GM10248 (cell line): Measurements from ENCODE around the gene MS4A12.

Experiments used
- CTCF ChIA-PET: fragments of 300-600 bp; sonication (Branson Sonifier 250); formaldehyde crosslinking; extraction: SDS; loops from one replicate; lab custom pipeline; 2021; ENCODE audit warnings: antibody characterized with exemption; lab: Yijun Ruan, JAX
- POLR2A ChIA-PET: fragments of 350-650 bp; sonication (Branson Sonifier 250); formaldehyde crosslinking; extraction: SDS; loops from one replicate; lab custom pipeline; 2020; ENCODE audit warnings: antibody characterized with exemption; lab: Yijun Ruan, JAX
- DNase-seq: peaks from one replicate; pipeline ENCODE4 v3.0.0; 2012; ENCODE audit errors: extremely low spot score
- TF ChIP-seq, protein P1 (sequence below): IDR thresholded peaks from 2 replicates; pipeline ENCODE4 v1.5.1; 2012; ENCODE audit warnings: mild to moderate bottlenecking, low read depth; ENCODE audit errors: extremely low read depth, missing control alignments, control extremely low read depth

The MS4A12 gene

DNA sequence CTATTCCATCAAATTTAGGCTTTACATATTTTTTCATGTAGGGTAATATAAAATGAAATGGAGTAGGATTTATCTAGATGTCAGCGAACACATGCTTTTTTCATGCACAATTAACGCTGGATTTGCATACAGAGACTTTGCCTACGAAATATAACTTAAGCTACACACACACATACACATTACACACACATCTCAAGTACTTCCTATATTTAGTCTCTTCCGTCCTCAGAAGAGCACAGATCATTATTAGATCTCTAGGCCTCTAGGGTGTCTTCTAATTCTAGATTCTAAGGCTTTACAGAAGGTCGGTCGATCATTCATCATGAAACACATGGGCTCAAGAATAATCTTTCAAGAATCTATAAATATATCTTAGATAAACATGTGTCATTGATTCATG, 18.8 kb downstream of the MS4A12 start:
- TF ChIP-seq, protein P1, sequence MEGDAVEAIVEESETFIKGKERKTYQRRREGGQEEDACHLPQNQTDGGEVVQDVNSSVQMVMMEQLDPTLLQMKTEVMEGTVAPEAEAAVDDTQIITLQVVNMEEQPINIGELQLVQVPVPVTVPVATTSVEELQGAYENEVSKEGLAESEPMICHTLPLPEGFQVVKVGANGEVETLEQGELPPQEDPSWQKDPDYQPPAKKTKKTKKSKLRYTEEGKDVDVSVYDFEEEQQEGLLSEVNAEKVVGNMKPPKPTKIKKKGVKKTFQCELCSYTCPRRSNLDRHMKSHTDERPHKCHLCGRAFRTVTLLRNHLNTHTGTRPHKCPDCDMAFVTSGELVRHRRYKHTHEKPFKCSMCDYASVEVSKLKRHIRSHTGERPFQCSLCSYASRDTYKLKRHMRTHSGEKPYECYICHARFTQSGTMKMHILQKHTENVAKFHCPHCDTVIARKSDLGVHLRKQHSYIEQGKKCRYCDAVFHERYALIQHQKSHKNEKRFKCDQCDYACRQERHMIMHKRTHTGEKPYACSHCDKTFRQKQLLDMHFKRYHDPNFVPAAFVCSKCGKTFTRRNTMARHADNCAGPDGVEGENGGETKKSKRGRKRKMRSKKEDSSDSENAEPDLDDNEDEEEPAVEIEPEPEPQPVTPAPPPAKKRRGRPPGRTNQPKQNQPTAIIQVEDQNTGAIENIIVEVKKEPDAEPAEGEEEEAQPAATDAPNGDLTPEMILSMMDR = no peak
- DNase-seq = no peak
- CTCF ChIA-PET = interaction anchor here (1.0 to 1.1 kb wide), 2 partner anchors 9 to 121 kb away, joined by 3 read pairs; no protein-coding TSS in a partner anchor
- POLR2A ChIA-PET = no interaction called here

DNA sequence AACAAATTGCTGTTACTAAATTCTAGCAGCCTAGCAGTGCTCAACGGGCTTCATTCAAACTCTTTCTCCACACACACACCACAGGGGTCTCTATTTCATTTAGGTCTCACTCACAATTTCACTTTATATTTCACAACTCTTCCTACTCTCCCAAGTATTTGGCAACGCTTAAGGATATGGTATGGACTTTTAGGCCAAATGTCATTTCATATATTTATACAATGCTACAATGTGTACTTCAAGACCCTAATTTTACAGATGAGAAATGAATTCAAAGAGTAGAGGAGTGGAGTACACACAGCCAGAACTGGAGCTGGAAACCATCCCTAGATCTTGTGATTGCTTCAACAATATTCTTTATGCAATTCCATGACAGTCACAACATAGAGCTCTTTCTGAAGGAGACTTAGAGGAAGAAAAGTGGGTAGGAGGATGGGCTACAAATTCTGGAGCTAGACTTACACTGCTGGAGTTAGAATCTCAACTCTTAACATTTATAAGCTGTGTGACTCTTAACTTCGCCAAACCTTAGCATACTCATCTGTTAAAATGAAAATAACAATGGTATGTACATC, 20.2 kb downstream of the MS4A12 start:
- TF ChIP-seq, protein P1 = no peak
- ChIA-PET POLR2A (no interaction called here), CTCF (interaction anchor here (1.1 to 1.3 kb wide), 3 partner anchors 15 to 179 kb away, joined by 3 to 4 read pairs (median 3); no protein-coding TSS in a partner anchor)
- no peak for DNase-seq

DNA sequence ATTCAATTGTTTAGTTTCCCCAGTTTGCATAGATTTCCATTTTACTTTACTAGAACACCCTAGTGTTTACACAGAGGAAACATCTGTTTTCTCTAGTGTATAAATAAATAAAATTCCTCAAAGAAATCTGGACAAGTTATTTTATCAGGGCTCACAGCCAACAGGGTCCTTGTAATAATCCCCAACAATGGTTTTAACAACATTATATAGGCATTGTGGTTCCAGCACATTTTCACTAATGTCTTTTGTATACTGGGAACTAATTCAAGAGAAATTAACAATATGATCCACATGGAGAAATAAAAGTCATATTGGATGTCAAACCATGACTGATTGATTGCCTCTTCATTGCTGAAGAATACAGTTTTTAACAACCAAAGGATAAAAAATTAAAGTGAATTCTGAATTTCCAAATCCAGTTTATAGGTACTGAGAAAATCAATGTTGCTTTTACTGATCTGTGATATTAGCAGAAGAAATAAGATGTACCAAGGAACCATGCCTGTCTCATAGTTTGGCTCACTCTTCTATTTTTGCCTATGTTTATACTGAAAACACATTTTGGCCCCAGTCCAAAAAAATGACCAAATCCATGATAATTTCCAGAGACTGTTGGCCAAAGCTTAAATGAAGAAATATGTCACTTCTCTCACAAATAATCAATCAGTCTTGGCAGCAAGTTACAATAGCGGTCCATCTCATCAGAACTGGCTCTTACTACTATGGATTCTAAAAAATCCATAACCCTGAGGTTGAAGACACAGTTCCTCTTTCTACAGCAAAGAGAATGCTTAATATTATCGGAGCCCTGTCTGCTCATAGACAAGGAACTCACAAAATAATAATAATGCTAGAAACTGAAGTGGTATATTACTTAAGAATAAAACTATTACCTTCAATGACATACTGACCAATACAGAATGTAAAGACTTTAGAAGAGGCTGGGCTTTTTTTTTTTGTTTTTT, 21.2 kb downstream of the MS4A12 start:
- ChIA-PET CTCF (interaction anchor here (1.2 to 1.3 kb wide), 2 partner anchors 14 to 180 kb away, joined by 3 to 4 read pairs; no protein-coding TSS in a partner anchor), POLR2A (interaction anchor here (0.6 kb wide), 1 partner anchor 391 kb away, joined by 5 read pairs; no protein-coding TSS in a partner anchor)
- TF ChIP-seq, protein P1 = no peak
- DNase-seq = no peak

DNA sequence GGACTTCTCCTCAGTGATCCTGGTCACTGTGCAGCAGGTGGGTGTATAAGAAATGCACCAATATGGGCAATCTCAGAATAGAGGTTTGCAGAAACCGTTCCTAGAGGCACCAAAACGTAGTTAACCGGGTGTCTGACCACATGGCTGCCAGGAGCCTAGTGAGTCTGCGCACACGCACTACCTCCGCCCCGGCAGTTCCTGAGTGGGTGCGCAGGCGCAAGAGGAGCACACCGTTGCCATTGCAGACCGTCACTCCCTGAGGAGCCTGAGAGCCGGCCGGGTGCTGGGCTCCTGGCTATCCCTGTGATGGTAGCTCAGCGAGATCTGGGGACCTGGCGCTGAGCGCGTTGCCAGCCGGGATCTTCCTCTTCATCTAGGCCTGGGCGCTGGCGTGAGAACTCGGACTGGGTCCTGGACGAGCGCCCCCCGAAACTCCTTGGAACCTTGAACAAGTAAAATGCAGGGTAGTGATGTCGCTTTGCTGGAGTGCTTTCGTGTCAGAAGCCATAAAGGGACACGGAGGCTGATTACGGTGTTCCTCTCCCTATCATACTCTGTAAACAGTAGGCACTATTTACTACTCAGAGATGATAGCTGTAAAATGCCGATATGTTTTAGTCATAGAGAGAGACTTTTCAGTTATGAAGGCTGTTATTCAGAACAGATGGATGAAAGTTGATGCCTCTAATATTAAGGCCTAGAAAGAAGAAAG, 22.7 kb downstream of the MS4A12 start, which contains the start of gene MS4A13:
TSS of gene MS4A13 (plus strand) at position 249 of the 712 bp plus-strand sequence. CDS start 2,692 bp downstream, outside the sequence.
- CTCF ChIA-PET = no interaction called here

DNA sequence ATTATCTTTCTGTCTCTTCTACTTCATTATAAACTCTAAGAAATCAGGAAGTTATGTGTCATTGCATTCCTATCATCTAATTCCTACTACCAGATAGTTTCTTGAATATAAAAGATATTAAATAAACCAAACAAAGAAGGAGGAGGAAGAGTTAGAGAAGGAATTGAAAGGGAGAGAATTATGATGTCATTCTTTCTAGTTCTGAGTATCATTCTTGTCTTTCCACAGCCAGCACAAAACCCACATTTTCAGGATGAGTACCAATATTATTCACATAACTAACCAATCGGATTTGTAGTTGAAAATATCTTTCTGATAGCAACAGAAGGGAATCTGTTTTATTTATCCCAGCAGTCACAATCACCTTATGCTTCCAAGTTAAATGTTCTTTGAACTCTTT, 35.9 kb downstream of the MS4A12 start:
- DNase-seq = no peak
- TF ChIP-seq, protein P1 = no peak
- POLR2A ChIA-PET = no interaction called here
- CTCF ChIA-PET = no interaction called here

More for the DNA sequence above, 22.7 kb downstream of the MS4A12 start, which contains the start of gene MS4A13:
- POLR2A ChIA-PET = no interaction called here
- TF ChIP-seq, protein P1 = no peak
- no peak for DNase-seq

DNA sequence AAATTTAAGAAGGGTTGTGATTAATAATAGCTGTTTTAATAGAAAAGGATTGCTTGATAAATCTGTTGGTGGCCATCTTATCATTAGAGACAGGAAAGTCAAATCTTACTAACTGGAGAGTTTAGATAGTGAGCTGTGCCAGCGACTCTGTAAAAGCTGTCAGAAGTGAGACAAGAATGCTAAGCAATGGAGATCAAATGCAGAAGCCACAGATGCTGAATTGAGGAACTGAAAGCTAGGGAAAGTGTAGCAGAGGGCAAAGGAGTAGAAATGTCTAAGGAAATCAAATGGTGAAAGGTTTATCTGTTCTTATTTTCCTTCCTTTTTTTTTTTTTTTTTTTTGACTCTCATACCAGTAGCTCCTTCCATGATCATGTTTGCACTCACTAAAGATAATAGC, 36.4 kb downstream of the MS4A12 start:
- DNase-seq = peak; percentile 30
- TF ChIP-seq, protein P1 = no peak
- POLR2A ChIA-PET = no interaction called here
- CTCF ChIA-PET = no interaction called here
